OCI-LY3 (cell line): ENCODE measurements around the gene CD274.

Experiments used
- H2AFZ ChIP-seq: fragments of 200-600, 300-600 bp; shearing (Covaris generic); 2 replicates; pipeline ENCODE4 v1.6.0; 2014; ENCODE audit warnings: antibody characterized with exemption, low read depth, low read length
- H3K27ac ChIP-seq: fragments of 200-600, 300-600 bp; sonication (generic); 2 replicates; pipeline ENCODE4 v1.5.1; 2014; ENCODE audit warnings: mild to moderate bottlenecking, low read length, moderate library complexity, mixed read lengths
- H3K27me3 ChIP-seq: fragments of 200-600, 300-600 bp; sonication (generic); 2 replicates; pipeline ENCODE4 v1.6.1; 2014; ENCODE audit warnings: low read depth, low read length, mixed read lengths
- H3K36me3 ChIP-seq: fragments of 200-600, 300-600 bp; sonication (generic); replicated peaks from 2 replicates; pipeline ENCODE3; 2014; ENCODE audit warnings: low read depth, low read length, mixed read lengths
- H3K4me1 ChIP-seq: fragments of 300-600, 200-600 bp; sonication (generic); 2 replicates; pipeline ENCODE4 v1.6.1; 2014; ENCODE audit warnings: low read length, mixed read lengths
- H3K4me2 ChIP-seq: fragments of 200-600, 300-600 bp; sonication (generic); 2 replicates; pipeline ENCODE4 v1.6.1; 2014; ENCODE audit warnings: low read length, mixed read lengths
- H3K4me3 ChIP-seq: fragments of 300-600, 200-600 bp; sonication (generic); 2 replicates; pipeline ENCODE4 v1.5.1; 2014; ENCODE audit warnings: antibody characterized with exemption, mild to moderate bottlenecking, low read length, moderate library complexity
- H3K79me2 ChIP-seq: fragments of 300-600, 200-600 bp; shearing (Covaris generic); 2 replicates; pipeline ENCODE4 v1.6.1; 2014; ENCODE audit warnings: mild to moderate bottlenecking, low read length, mixed read lengths
- H3K9ac ChIP-seq: fragments of 300-600, 200-600 bp; shearing (Covaris generic); 2 replicates; pipeline ENCODE4 v1.6.0; 2014; ENCODE audit warnings: mild to moderate bottlenecking, low read length, moderate library complexity
- H3K9me3 ChIP-seq: fragments of 200-600, 300-600 bp; shearing (Covaris generic); 2 replicates; pipeline ENCODE4 v1.6.1; 2014; ENCODE audit warnings: low read length, mixed read lengths; ENCODE audit not compliant: insufficient read depth
- H4K20me1 ChIP-seq: fragments of 200-600, 300-600 bp; sonication (generic); 2 replicates; pipeline ENCODE4 v1.6.1; 2016; ENCODE audit warnings: low read length, mixed read lengths; ENCODE audit not compliant: insufficient read depth
- CTCF ChIP-seq: fragments of 200-600, 300-600 bp; sonication (generic); IDR thresholded peaks from 2 replicates; pipeline ENCODE4 v1.5.1; 2014; ENCODE audit warnings: antibody characterized with exemption, low read length, low read depth
- EZH2phosphoT487 ChIP-seq: fragments of 200-600 bp; shearing (Covaris generic); IDR thresholded peaks from 2 replicates; pipeline ENCODE4 v1.6.1; 2018; ENCODE audit warnings: antibody characterized with exemption, mixed run types, low read depth

CD274 gene

GRCh38 chr9:5447337-5447736 lies 3.0 kb upstream of the CD274 start:
- no peaks in the 10 kb centered on the region for H3K36me3 ChIP-seq
- peaks cover 63% of the 10 kb centered on the region for H3K4me1 ChIP-seq
- no peaks in the 10 kb centered on the region for H3K27me3 ChIP-seq
- H3K9ac ChIP-seq: no peak overlapping the region
- no peaks in the 10 kb centered on the region for H4K20me1 ChIP-seq
- no peak overlapping the region for H3K27ac ChIP-seq
- no peaks in the 10 kb centered on the region for H3K9me3 ChIP-seq
- H3K4me2 ChIP-seq: peak overlapping the region; percentile 82
- TF ChIP-seq CTCF: no peak
- no peak for TF ChIP-seq EZH2phosphoT487
- H3K79me2 ChIP-seq: peaks cover 7% of the 10 kb centered on the region; the same call in 1 of the 2 replicates
- H2AFZ ChIP-seq: no peak overlapping the region
- no peak overlapping the region for H3K4me3 ChIP-seq

DNA sequence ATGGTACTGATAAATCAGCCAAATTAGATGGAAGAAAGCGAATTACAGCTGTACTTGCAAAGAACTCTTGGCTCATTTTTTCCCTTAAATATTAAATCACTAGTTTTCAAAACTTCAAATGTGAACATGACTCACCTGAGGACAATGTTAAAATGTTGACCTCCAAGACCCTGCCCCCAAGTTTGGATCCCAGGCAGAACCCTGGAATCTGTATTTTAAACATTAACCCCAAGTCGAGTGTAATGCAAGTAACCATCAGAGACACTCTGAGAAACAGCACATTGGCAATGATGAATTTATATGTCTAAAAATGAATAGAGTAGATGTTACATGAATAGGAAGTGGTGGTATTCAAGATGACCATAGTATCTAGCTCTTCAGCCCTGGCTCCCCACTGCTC lies 2.3 kb upstream of the CD274 start:
- H3K4me3 ChIP-seq: peak overlapping the region; percentile 27
- peaks cover 64% of the 10 kb centered on the region for H3K4me1 ChIP-seq
- no peaks in the 10 kb centered on the region for H3K36me3 ChIP-seq

DNA sequence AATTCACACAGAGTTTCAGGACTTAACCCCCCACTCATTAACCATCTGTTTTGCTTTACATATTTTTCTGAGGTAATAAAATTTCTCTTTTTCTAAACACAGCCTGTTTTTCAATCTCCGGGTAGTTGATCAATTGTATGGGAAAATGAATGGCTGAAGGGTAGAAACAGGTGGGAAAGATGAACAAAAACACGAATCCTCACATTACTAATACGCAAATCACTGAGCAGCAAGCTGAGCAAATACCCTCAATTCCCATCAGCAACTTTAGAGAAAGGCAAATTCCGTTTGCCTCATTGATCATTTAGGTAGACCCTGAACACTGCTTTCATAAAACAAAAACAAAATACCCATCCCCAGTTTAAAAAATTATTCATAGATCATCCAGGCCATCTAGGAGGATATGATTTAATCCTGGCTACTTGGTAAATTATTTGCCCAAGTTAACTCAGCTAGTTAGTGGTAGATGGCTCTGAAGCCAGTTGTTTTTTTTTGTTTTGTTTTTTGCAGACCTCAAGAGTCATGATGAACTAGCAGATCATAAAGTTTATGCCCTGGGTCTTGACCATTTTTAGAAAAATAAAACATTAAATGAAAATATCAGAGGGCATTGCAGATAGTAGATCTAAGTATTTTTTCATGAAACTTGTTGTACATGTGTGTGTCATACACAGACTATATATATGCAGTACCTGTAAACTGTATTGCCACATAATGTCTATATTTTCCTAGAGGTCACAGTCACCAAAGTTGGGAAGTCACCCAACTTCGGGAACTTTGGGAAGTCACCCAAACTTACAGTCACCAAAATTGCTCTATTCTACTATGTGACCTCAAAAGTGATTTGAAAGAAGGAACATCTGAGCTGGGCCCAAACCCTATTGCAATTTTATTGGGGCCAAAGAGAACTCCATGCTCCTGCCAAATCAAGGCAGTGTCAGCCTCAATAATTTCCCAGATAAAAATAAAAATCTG lies 1.6 kb upstream of the CD274 start:
- no peak overlapping the region for H2AFZ ChIP-seq
- no peak for TF ChIP-seq EZH2phosphoT487
- TF ChIP-seq CTCF: no peak

More for the DNA sequence above, 2.3 kb upstream of the CD274 start:
- Histone ChIP-seq H3K27me3 (no peaks in the 10 kb centered on the region), H3K9me3 (no peaks in the 10 kb centered on the region), H2AFZ (no peak overlapping the region), H3K79me2 (peaks cover 12% of the 10 kb centered on the region; the same call in 1 of the 2 replicates), H3K4me2 (peak overlapping the region; percentile 82), H3K27ac (peak overlapping the region; percentile 82; the same call in 1 of the 2 replicates), H3K9ac (0 out of 2 replicates have a peak overlapping the region, but pooled peaks have one; percentile 5), H4K20me1 (no peaks in the 10 kb centered on the region)
- TF ChIP-seq CTCF (no peak), EZH2phosphoT487 (no peak)

More for the DNA sequence above, 1.6 kb upstream of the CD274 start:
- Histone ChIP-seq H3K4me1 (peaks cover 71% of the 10 kb centered on the region), H3K36me3 (no peaks in the 10 kb centered on the region), H3K27ac (peak overlapping the region; percentile 82), H3K9me3 (no peaks in the 10 kb centered on the region), H3K9ac (peak overlapping the region; percentile 70; the same call in 1 of the 2 replicates), H3K4me3 (peak overlapping the region; percentile 80), H4K20me1 (no peaks in the 10 kb centered on the region), H3K4me2 (peak overlapping the region; percentile 82), H3K79me2 (peaks cover 16% of the 10 kb centered on the region; the same call in 1 of the 2 replicates), H3K27me3 (no peaks in the 10 kb centered on the region)
